KMS-11 (cell line): Measurements from ENCODE around the gene SUGP2.

ENCODE experiments used
- H2AFZ ChIP-seq: fragments of 200-600 bp; sonication (generic); 2 replicates; pipeline ENCODE4 v1.6.1; 2016; ENCODE audit warnings: antibody characterized with exemption, mixed run types, low read depth
- H3K27ac ChIP-seq: fragments of 200-600 bp; sonication (generic); 2 replicates; pipeline ENCODE4 v1.6.1; 2016; ENCODE audit warnings: mild to moderate bottlenecking, mixed run types
- H3K27me3 ChIP-seq: fragments of 200-600 bp; sonication (generic); 2 replicates; pipeline ENCODE4 v1.6.1; 2017; ENCODE audit warnings: mild to moderate bottlenecking, low read depth, mixed run types, moderate library complexity; ENCODE audit not compliant: insufficient read depth
- H3K36me3 ChIP-seq: fragments of 200-600 bp; sonication (generic); 2 replicates; pipeline ENCODE4 v1.6.1; 2017; ENCODE audit warnings: mild to moderate bottlenecking, mixed run types; ENCODE audit not compliant: insufficient read depth
- H3K4me1 ChIP-seq: fragments of 200-600 bp; sonication (generic); 2 replicates; pipeline ENCODE4 v1.6.1; 2016; ENCODE audit warnings: mild to moderate bottlenecking, low read depth, mixed run types; ENCODE audit not compliant: poor library complexity, severe bottlenecking
- H3K4me2 ChIP-seq: fragments of 200-600 bp; sonication (generic); 2 replicates; pipeline ENCODE4 v1.7.0; 2016; ENCODE audit warnings: mild to moderate bottlenecking, mixed run types
- H3K4me3 ChIP-seq: fragments of 200-600 bp; sonication (generic); IDR thresholded peaks from 2 replicates; pipeline ENCODE4 v1.6.1; 2017; ENCODE audit warnings: low read depth, low read length, mixed read lengths; ENCODE audit not compliant: insufficient read depth
- H3K79me2 ChIP-seq: fragments of 200-600 bp; sonication (generic); 2 replicates; pipeline ENCODE4 v1.6.1; 2016; ENCODE audit warnings: low read depth, mixed run types; ENCODE audit not compliant: insufficient read depth
- H3K9ac ChIP-seq: fragments of 200-600 bp; sonication (generic); 2 replicates; pipeline ENCODE4 v1.6.1; 2016; ENCODE audit warnings: mild to moderate bottlenecking, mixed run types
- H4K20me1 ChIP-seq: fragments of 200-600 bp; sonication (generic); 2 replicates; pipeline ENCODE4 v1.6.1; 2016; ENCODE audit warnings: mild to moderate bottlenecking, mixed run types; ENCODE audit not compliant: insufficient read depth
- TF ChIP-seq, protein P1 (sequence below): fragments of 200-600 bp; sonication (generic); conservative IDR thresholded peaks from 2 replicates; pipeline ENCODE4 v1.6.1; 2017; ENCODE audit warnings: low read depth, mild to moderate bottlenecking, antibody characterized with exemption, low read length, moderate library complexity, mixed read lengths

Gene SUGP2

DNA sequence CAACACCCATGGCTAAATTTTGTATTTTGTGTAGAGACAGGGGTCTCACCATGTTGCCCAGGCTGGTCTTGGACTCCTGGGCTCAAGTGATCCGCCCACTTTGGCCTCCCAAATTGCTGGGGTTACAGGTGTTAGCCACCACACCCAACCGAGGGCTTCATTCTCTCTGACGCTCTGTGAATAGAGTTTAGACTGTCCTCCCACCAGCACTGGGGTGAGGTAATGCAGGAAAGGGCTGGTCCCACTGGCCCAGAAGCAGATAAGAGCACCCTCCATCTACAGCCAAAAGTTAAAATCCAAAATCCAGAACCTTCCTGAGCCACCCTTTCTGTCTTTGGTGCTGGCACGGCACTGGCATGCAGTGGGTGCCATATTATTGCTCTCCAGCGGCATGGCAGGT lies 60.5 kb downstream of the SUGP2 start:
- TF ChIP-seq, protein P1, sequence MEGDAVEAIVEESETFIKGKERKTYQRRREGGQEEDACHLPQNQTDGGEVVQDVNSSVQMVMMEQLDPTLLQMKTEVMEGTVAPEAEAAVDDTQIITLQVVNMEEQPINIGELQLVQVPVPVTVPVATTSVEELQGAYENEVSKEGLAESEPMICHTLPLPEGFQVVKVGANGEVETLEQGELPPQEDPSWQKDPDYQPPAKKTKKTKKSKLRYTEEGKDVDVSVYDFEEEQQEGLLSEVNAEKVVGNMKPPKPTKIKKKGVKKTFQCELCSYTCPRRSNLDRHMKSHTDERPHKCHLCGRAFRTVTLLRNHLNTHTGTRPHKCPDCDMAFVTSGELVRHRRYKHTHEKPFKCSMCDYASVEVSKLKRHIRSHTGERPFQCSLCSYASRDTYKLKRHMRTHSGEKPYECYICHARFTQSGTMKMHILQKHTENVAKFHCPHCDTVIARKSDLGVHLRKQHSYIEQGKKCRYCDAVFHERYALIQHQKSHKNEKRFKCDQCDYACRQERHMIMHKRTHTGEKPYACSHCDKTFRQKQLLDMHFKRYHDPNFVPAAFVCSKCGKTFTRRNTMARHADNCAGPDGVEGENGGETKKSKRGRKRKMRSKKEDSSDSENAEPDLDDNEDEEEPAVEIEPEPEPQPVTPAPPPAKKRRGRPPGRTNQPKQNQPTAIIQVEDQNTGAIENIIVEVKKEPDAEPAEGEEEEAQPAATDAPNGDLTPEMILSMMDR = no peak
- no peak overlapping the region for H3K27ac ChIP-seq
- H3K79me2 ChIP-seq = no peaks in the 10 kb centered on the region
- H3K4me1 ChIP-seq = peaks cover 3% of the 10 kb centered on the region
- H3K4me2 ChIP-seq = no peak overlapping the region
- no peaks in the 10 kb centered on the region for H4K20me1 ChIP-seq
- no peak overlapping the region for H2AFZ ChIP-seq
- no peak overlapping the region for H3K9ac ChIP-seq
- H3K36me3 ChIP-seq = no peaks in the 10 kb centered on the region
- H3K27me3 ChIP-seq = no peaks in the 10 kb centered on the region
- H3K4me3 ChIP-seq = no peak overlapping the region

DNA sequence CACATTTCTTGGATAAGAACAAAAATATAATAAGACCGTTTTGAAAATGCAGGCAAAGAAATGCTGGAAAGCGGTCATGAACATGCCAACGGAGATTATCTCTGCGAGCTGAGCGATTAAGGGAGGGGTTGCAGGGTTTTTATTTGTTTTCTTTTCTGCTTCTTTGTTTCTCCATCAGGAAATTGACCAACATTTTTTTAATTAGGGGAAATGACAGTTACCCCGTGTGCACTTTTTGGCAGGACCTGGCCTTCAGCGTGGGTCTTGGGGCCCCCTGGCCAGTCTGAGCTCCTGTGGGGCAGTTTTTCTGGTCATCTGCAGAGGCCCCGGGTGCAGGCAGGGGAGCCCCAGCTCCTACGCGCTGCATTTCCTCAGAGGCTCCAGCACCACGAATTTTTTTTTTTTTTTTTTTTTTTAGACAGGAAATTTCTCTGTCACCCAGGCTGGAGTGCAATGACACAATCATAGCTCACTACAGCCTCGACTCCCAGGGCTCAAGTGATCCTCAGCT lies 61.0 kb downstream of the SUGP2 start:
- Histone ChIP-seq H3K4me2 (no peak overlapping the region), H3K79me2 (no peaks in the 10 kb centered on the region), H2AFZ (no peak overlapping the region), H4K20me1 (no peaks in the 10 kb centered on the region), H3K4me3 (no peak overlapping the region), H3K9ac (no peak overlapping the region), H3K27me3 (no peaks in the 10 kb centered on the region), H3K4me1 (peaks cover 3% of the 10 kb centered on the region), H3K36me3 (no peaks in the 10 kb centered on the region), H3K27ac (no peak overlapping the region)
- TF ChIP-seq, protein P1 = no peak

DNA sequence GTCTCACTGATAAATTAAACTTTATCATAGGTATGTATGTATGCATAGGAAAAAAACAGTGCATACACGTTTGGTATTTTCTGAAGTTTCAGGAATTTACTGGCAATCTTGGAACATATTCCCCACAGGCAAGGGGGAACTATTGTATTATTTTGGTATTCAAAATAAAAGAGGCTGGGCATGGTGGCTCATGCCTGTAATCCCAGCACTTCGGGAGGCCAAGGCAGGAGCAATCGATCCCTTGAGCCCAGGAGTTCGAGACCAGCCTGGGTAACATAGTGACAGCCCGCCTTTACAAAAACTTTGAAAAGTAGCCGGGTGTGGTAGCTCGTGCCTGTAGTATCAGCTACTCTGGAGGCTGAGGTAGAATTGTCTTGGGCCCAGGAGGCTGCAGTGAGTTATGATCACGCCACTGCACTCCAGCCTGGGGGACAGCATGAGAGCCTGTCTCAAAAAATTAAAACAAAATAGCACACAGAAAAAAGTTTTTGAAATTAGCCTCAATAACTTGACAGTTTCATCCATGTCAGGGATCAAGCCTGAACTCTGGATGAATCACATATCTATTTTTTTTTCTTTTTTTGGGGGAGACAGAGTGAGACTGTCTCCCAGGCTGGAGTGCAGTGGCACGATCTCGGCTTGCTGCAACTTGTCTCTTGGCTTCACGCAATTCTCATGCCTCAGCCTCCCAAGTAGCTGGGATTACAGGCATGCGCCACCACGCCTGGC lies 63.2 kb downstream of the SUGP2 start:
- Histone ChIP-seq H2AFZ (no peak overlapping the region), H3K4me3 (no peak overlapping the region), H3K36me3 (no peaks in the 10 kb centered on the region), H4K20me1 (no peaks in the 10 kb centered on the region), H3K4me2 (no peak overlapping the region), H3K9ac (no peak overlapping the region), H3K27ac (no peak overlapping the region), H3K4me1 (peaks cover 3% of the 10 kb centered on the region), H3K79me2 (no peaks in the 10 kb centered on the region), H3K27me3 (no peaks in the 10 kb centered on the region)
- TF ChIP-seq, protein P1 = no peak

DNA sequence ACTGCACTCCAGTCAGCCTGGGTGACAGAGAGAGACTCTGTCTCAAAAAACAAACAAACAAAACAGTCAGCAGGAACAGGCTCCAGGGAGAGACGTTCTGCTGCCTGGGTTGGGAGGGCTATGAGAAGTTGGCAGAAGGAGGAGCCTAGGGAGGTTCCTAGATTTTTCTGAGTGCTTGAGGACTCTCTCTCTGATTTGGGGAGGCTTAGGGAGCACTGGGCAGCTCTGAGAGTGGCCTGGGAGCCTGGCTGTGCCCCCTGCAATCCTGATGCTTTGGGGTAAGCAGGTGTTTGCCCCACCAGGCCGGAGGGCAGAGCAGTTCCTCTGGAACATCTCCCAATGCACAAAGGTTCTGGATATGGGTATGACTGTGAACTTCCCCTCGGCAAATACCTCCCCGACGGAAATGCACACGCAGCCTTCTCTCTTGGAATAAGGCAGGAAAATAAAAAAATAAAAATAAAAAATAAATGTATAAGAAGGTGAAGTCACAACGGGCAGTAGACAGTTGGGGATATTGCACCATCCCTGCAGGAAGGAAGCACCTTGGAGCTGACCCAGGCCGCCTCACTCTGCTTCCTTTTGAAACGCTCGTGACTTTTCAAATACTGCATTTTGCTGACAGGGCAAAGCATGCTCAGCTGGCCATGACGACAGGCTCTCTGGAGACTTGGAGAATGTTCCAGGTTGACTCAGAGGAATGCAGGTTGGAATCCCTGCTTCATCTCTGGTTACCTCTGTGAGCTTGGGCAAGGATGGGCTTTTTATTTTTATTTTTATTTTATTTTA lies 65.8 kb downstream of the SUGP2 start:
- Histone ChIP-seq H3K4me1 (peaks cover 3% of the 10 kb centered on the region), H3K9ac (no peak overlapping the region), H3K4me3 (no peak overlapping the region), H2AFZ (no peak overlapping the region), H3K4me2 (no peak overlapping the region), H3K27ac (no peak overlapping the region), H3K27me3 (no peaks in the 10 kb centered on the region), H3K79me2 (no peaks in the 10 kb centered on the region), H4K20me1 (no peaks in the 10 kb centered on the region), H3K36me3 (no peaks in the 10 kb centered on the region)
- TF ChIP-seq, protein P1 = no peak
